GM21786 (cell line): ENCODE data around the gene RTP2.

Source experiments
- ATAC-seq: cut with Tn5 transposase; IDR thresholded peaks from one replicate; pipeline ENCODE4 v1.9.1; 2021; ENCODE audit not compliant: unreplicated experiment

Gene RTP2

GRCh38 chr3:187702507-187703033, at the start of gene RTP2:
RTP2 (minus strand) TSS chr3:187702557; CDS start chr3:187702128, 429 bp downstream.
- ATAC-seq = no peak

- no peak for ATAC-seq
Observed at GRCh38 chr3:187750513-187751123, 48.3 kb upstream of the RTP2 start.

GRCh38 chr3:187750006-187750512, 47.7 kb upstream of the RTP2 start:
- no peak for ATAC-seq

GRCh38 chr3:187748050-187748481, 45.7 kb upstream of the RTP2 start:
- ATAC-seq = peak; percentile 47

DNA sequence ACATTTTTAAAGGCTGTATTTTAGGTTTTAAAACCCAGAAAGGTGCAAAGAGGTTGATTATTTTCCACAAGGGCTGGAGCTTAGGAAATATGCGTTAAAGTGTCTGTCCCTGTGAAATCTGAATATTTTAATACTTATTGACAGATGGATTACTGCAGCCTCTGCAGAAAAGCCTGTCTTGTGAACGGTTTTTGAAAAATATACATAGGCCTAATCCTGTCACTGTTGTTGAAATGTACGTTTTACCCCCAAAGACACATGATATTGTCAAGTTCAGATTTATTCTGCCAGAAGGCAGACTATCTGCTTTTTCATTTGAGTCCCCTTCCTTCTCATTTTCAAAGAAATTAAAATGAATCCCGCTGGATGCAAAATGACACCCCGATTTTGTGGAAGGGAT, 45.1 kb upstream of the RTP2 start:
- ATAC-seq = no peak

- no peak for ATAC-seq
Observed at GRCh38 chr3:187746442-187747281, 44.3 kb upstream of the RTP2 start.

GRCh38 chr3:187746059-187746441, 43.7 kb upstream of the RTP2 start:
- ATAC-seq = no peak

DNA sequence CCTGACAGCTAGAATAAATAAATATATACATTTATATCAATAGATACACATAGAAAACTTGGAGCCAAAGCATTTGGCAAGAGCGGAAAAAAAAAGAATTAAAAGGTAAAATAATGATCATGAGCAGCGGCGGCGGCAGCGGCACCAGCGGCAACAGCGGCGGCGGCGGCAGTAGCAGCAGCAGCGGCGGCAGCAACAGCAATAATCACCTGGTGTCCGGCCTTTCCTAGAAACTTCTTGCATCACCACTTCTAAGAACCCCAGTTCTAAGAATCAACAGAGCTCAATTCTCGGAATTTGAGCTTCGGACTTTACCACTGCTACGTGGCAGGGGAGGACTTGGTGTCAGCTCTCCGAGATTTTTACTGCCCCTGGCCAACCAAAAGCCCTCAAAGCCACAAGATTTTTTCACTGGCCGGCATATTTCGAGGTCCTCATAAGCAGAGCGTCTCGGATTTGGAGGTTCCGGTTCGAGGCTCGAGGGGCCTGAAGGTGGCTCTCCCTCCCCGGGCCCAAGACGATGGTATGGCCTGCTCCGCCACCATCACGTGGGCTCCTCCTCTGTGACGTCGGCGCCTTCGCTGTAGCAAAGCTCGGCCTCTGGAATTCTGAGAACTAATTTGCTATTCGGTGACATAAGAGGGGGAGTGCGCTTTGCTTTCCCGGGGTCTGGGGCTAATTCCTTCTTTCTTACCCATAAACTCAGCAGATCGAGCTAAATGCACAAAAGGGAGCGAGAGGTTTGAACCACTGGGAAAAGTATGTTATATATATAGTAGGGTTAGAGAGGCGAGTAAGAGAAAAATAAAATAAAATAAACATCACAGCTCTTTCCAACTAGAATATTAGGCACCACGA, 43.1 kb upstream of the RTP2 start, which contains the start of gene BCL6:
TSS of gene BCL6 (minus strand) at position 268 of the 858 bp plus-strand sequence. CDS start 11,775 bp downstream, outside the sequence.
- peak; percentile 66 for ATAC-seq

DNA sequence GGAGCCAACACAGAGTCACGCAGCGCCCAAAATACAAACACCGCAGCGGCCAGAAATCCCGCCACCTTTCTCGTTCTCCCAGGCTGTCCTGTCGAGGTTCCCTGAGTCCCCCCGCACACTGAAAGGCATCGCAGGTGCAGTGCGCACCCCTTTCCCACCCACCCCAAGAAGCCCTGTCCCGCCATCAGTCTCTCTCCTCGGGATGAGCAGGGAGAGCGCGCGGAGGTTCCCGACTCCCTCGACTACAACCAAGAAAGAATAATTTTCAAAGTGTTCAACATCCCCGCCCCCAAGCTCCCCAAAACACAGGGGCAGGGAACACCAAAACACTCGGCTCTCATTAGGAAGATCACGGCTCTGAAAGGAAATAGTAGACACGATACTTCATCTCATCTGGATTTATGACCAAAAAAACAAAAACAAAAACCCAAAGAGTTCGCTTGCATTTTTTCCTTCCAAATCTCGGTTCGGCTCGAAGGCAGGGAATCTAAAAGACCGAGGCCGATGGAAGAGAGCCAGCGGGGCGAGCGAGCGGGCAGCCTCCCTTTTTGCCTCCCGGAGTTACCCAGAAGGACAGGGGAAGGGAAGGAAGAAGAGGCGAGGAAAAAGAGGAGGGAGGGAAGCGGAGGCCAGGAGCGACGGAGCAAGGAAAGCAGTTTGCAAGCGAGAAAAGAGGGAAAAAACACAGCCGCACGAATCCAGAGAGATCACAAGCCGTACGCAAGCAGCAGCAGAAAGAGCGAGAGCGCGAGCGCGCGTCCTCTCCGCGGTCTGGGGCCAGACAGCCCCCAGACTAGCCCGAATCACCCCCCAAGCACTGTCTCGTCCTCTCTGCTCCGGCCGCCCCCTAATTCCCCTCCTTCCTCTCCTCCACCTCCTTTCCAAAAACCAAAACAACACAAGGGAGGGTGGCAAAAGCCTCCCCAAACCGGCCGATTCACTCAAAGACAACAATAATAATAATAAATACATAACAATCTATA, 42.1 kb upstream of the RTP2 start:
- no peak for ATAC-seq

DNA sequence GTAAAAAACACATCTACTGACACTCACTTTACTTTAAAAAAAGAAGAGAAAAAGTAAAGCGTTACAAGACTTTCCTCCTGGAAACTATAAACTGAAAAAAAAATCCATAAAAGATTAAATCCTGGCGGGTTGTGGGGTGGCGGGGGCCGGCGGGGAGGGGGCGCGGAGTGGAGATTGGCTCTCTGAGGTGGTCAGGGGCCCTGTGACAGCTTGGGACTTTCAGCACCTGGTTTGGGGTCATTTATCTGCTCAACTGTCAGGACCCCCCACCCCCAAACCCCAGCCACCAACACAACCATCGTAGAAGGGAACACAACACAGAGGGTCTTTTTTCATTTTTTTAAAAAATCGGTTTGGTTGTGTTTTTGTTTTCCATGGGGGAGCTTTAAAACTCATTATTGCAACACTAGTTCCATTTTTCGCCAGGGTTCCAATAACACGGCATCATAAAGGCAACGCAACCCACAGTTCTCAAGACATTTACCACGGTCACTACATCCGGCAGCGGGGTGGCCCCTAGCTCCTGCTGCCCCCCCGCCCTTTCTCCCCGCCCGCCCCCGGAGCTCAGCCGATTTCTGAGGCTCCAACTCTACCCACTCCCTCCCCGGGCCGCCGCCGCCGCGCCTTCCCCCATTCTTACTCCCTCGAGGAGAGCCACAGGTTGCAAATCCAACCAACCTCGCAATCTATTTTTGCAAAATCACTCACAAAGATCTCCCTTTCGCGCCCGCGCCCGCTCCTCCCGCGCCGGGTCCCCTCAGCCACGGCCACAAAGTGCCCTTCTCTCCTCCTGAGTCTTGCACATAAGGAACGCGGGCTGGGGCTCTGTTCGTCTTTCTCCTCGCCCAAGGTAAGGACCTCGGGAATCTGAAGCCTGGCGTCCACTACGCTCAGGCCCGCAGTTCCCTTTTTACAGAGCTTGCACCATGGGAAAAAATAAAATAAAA, 41.1 kb upstream of the RTP2 start:
- ATAC-seq = no peak

DNA sequence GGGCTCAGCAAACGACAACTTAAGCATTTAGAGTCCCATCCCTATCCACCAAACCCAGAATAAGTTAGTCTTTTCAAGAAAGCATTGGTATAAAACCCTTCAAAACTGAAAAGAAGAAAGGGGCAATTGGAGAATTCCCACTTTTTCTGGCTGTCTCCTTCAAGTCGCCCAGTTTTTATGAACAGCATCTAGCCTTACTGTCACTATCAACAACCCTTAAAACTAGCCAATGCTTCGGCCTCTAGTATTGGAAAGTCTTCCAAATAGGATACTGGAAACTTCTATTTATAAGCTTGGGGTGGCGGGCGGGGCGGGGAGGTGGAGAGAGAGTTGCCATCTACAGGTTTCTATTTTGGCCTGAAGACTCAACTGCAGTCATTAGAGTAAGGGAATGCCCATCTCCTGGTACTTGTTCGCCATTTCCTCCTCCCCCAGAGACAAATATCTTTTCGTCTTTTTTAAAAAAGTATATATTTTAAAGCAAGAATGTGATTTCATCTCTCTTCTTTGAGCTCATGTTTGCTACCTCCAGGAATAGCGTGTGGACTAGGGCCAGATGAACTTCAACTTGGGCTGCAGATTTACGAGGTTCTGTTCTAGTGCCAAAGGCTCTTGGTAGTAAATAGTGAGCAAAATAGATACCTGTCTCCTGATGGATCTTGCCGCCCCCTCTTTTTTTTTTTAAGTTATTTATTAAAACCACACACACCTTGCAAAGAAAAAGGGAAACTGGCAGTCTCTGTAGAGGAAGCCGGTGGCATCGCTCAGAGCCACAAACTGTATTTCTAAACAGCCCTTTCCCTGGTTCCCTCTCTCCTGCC, 40.2 kb upstream of the RTP2 start:
- ATAC-seq = no peak

DNA sequence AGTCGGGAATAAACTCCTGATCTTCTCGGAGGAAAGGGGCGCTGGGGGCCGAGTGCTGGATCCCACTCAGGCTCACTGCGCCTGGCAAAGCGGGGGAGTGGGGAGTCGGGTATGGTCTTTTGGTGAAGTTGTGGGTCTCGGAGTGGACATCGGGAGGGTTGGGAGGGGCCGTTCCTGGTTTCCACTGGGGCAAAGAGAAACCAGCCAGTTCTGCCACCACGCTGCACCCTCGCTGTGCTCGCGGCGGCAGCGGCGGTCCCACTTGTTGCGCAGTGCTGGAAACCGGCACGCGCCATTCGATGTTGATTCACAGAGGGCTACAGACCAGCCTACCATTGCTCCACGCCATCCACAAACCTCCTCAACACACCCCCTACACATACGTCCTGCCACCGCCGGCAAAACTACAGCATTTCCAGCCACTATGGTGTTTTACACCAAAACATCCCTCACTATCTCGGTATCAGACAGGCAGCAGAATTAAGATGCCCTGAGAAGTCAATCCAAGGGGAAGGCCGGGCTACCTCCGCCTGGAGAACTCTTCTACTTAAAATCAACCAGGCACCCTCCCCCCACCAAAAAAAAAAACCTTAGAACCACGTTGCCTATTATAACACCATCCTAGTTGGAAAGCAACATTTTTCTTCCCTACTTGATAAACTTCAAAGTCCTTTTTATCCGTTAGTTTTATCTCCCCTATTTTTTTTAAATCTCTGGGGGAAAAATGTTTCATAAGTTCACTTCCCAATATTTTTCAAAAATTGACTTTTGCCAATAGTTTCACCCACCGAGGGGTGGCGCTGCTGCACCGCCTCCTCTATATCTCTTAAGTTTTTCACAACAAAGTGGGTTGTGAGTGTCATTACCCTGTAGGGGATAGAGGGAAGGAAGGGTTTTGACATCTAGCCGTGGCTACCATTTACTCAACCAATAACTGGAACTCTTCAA, 39.3 kb upstream of the RTP2 start:
- no peak for ATAC-seq

DNA sequence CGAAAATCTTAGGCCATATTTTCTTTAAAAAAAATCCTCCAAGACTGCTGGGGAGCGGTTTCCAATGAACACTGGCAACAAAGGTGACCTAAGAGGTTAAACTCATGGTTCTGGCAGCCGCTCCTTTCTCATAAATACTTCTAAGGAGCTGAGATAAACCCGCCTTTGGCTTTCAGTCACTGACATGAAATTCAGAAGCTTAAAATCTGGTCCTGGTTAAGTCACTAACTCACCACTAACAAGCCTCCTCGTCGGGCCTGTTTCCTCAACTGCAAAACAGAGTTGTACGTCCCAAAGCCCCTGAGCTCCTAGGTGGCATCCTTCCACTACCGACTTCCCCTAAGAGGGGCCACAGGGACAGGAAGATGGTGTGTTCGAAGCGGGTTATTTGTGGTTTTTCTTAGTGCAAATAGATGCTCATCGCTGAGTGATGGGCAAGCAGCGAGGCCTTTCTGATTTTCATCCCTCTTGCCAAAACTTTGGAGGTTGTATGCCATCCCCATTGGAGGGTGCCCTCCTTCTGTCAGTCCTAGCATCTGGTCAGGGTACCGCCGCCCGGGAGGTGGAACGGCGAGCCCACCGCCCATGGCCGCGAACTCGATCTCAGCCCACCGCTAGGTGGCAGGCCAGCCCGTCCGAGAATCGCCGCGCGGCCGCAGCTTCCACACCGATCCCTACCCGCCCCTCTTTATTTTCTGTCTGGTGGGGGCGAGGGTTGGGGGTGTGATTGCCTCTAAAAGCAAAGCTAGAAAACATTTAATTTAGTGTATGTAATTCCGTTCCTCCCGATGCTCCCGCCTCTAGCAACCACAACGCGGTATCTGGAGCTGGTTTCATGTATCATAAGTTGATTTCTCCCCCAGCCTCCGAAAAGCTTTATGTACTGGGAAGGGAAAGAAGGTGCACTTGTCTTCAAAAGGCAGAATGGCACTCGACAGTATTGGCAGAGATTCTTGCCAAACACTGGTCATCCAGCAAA, 38.4 kb upstream of the RTP2 start:
- no peak for ATAC-seq

- ATAC-seq = peak; percentile 48
Observed at GRCh38 chr3:187739561-187740332, 37.4 kb upstream of the RTP2 start.

DNA sequence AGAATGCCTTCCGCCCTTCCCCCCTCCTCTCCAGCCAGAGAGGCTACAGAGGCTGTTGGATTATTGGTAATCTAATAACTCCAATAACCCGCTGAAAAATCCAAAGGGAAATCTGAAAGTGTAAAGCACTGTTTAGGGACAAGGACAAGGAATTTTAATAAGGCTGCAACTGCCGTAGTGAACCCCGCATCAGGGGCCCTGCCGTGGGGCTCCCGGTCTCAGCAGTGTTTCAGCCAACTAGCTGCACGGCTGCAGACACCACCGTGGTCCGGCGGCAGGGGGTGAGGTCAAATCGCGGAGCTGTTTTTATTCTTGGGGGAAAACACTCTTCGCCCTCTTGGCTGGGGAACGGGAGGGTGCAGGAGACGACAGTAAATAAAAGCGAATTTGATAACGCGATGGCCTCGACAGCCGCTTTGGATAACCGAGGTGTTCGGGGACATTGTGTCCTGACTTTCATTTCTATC, 36.8 kb upstream of the RTP2 start:
- no peak for ATAC-seq
